GM12891 (cell line): ENCODE measurements around the gene CSNK1E.

ENCODE experiments used
- DNase-seq: peaks from one replicate; pipeline ENCODE4 v3.0.0; 2011; ENCODE audit warnings: low spot score; ENCODE audit not compliant: insufficient read length
- FAIRE-seq: peaks from 2 replicates; lab custom pipeline; 2011; peaks lifted over from hg19 to GRCh38; lab: Jason Lieb, UNC
- PAX5 ChIP-seq: IDR thresholded peaks from 2 replicates; pipeline ENCODE4 v1.6.1; 2011; ENCODE audit warnings: low read length, moderate library complexity, mild to moderate bottlenecking; ENCODE audit not compliant: insufficient read depth, severe bottlenecking
- POLR2A ChIP-seq: IDR thresholded peaks from 2 replicates; pipeline ENCODE4 v1.6.1; 2011; ENCODE audit warnings: low read depth, low read length, control low read depth
- POLR2AphosphoS5 ChIP-seq: IDR thresholded peaks from 2 replicates; pipeline ENCODE4 v1.6.1; 2011; ENCODE audit warnings: low read depth, low read length, control low read depth
- POU2F2 ChIP-seq: IDR thresholded peaks from 2 replicates; pipeline ENCODE4 v1.6.1; 2011; ENCODE audit warnings: low read depth, mild to moderate bottlenecking, control low read depth, low read length, moderate library complexity
- SPI1 ChIP-seq: IDR thresholded peaks from 2 replicates; pipeline ENCODE4 v1.6.1; 2011; ENCODE audit warnings: low read depth, low read length, control low read depth
- TAF1 ChIP-seq: IDR thresholded peaks from 2 replicates; pipeline ENCODE4 v1.6.1; 2011; ENCODE audit warnings: low read depth, low read length, control low read depth

The CSNK1E gene

GRCh38 chr22:38266120-38266519 lies 51.1 kb downstream of the CSNK1E start:
- TF ChIP-seq POLR2AphosphoS5 (no peak), POLR2A (no peak), SPI1 (no peak), TAF1 (no peak), PAX5 (no peak), POU2F2 (no peak)
- DNase-seq (no peak), FAIRE-seq (no peak)

GRCh38 chr22:38264322-38264843 lies 52.9 kb downstream of the CSNK1E start:
- FAIRE-seq: no peak
- no peak for DNase-seq
- TF ChIP-seq TAF1 (no peak), PAX5 (no peak), POLR2AphosphoS5 (no peak), SPI1 (no peak), POLR2A (no peak), POU2F2 (no peak)

GRCh38 chr22:38262051-38262795 lies 55.0 kb downstream of the CSNK1E start:
- peak; percentile 90 for FAIRE-seq
- no peak for DNase-seq
- TF ChIP-seq POU2F2 (no peak), POLR2A (no peak), PAX5 (no peak), SPI1 (no peak), TAF1 (no peak)

GRCh38 chr22:38260761-38261681 lies 56.2 kb downstream of the CSNK1E start:
- no peak for FAIRE-seq
- DNase-seq: no peak
- TF ChIP-seq POLR2A: no peak
- no peak for TF ChIP-seq POU2F2
- TF ChIP-seq TAF1: no peak
- no peak for TF ChIP-seq SPI1
- no peak for TF ChIP-seq PAX5
- no peak for TF ChIP-seq POLR2AphosphoS5

GRCh38 chr22:38259370-38259769 lies 57.9 kb downstream of the CSNK1E start:
- FAIRE-seq (no peak), DNase-seq (no peak)
- TF ChIP-seq POLR2A (no peak), POLR2AphosphoS5 (no peak), SPI1 (no peak), PAX5 (no peak), TAF1 (no peak), POU2F2 (no peak)

GRCh38 chr22:38258895-38259294 lies 58.3 kb downstream of the CSNK1E start:
- TF ChIP-seq PAX5 (no peak), SPI1 (no peak), POLR2A (no peak), POU2F2 (no peak), TAF1 (no peak)
- no peak for DNase-seq
- peak; percentile 33 for FAIRE-seq

GRCh38 chr22:38257650-38258250 lies 59.5 kb downstream of the CSNK1E start:
- DNase-seq: no peak
- peak; percentile 38 for FAIRE-seq
- TF ChIP-seq TAF1 (no peak), POLR2AphosphoS5 (no peak), POU2F2 (no peak)

GRCh38 chr22:38257181-38257580 lies 60.1 kb downstream of the CSNK1E start:
- no peak for TF ChIP-seq POLR2A
- FAIRE-seq (no peak), DNase-seq (no peak)

GRCh38 chr22:38255697-38256096 lies 61.5 kb downstream of the CSNK1E start:
- no peak for FAIRE-seq
- DNase-seq: no peak
- no peak for TF ChIP-seq TAF1
- no peak for TF ChIP-seq POLR2A
- TF ChIP-seq SPI1: no peak
- TF ChIP-seq PAX5: no peak
- TF ChIP-seq POU2F2: no peak
- TF ChIP-seq POLR2AphosphoS5: no peak

GRCh38 chr22:38251341-38251692 lies 65.9 kb downstream of the CSNK1E start:
- FAIRE-seq (no peak), DNase-seq (no peak)
- TF ChIP-seq PAX5 (no peak), POLR2A (no peak), TAF1 (no peak), POU2F2 (no peak), SPI1 (no peak), POLR2AphosphoS5 (no peak)
